A673 (cell line): ENCODE data around the gene SCO2.

Experiments used
- CTCF ChIP-seq: fragments of 300-800, 200-600 bp; sonication (generic); conservative IDR thresholded peaks from 2 replicates; pipeline ENCODE4 v1.5.1; 2017; ENCODE audit warnings: low read depth, mild to moderate bottlenecking, antibody characterized with exemption, low read length, moderate library complexity, mixed read lengths
- EZH2 ChIP-seq: fragments of 200-600 bp; sonication (generic); IDR thresholded peaks from 2 replicates; pipeline ENCODE4 v1.6.1; 2017; ENCODE audit warnings: borderline replicate concordance, low read depth, mild to moderate bottlenecking, mixed read lengths, antibody characterized with exemption, low read length; ENCODE audit not compliant: poor library complexity, severe bottlenecking

GRCh38 chr22:50573491-50574382, 48.3 kb upstream of the SCO2 start:
- TF ChIP-seq CTCF (no peak), EZH2 (no peak)
